Measurements from ENCODE around the gene BASP1.
"Not testable (repeated sequence)": the region's sequence is repeated elsewhere in the genome, so short reads cannot be mapped to it uniquely, and the experiment has no call there.

Gene BASP1

GRCh38 chr5:17259012-17259411 lies 41.6 kb downstream of the BASP1 start:
- not testable (repeated sequence) for DNase-seq

DNA sequence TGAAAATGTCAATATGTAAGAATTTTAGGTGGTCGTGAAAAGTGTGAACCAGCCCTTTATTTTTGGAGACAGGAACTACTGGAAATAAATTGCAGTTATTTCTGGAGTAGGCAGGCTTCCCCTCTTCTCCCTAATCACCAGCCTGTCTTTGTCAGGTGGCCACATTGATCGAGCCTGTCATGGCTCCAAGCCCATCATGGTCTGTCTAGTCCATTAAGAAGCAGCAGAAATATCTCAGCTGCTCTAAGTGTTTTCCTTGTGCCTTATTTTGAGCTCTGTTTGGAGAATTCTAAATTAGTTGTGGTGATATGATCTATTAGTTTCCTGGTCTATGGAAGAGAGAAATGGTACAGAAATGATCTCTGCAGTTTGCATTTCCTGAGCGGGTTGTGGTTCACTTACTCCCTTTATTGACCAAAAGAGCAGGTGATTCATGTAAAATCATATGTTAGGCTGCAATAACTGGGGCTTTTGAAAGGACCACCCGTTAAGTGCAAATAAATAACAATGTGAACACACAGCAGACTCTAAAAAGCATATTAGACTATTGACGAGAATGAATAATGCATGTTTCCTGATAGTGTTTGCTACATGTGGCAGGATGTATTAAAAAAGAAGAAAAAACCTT lies 42.3 kb downstream of the BASP1 start:
- peak; percentile 99 for DNase-seq

DNA sequence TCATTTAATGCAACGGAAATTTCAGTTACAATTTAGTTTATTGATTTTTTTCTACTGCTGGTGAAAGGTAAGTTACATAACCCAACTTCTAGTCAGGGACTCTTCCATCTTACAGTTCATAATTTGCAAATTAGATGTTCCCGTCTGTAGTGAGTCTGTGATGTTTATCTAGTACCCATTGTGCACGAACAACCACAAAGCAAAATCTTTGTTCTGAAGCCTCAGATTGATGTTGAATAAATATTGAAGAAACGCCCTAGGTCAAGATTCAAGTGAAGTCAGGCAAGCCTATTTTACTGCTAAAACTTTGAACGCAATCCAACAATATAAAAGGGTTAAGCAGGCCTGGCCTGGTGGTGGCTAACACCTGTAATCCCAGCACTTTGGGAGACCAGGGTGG lies 43.1 kb downstream of the BASP1 start:
- DNase-seq, result peak; percentile 94

DNA sequence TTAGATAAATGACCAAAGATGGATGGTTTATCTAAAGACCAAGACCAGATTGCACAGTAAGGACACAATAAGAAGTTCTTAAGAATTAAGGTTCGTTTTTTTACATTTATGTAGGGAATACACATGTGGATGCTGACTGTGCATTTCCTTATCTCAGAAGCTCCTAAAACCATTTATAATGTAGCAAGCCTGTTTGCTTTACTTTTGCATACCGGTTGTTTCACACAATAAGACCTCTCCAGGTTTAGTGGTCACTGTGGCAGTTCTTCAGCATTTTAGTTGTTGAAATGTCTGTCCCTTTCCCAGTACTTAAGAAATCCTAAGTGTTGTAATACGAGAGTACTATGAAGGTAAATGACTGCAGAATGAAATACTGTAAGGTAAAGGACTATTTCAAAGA lies 43.6 kb downstream of the BASP1 start:
- DNase-seq, result no peak

- DNase-seq, result no peak
Observed at GRCh38 chr5:17265041-17265440, 47.6 kb downstream of the BASP1 start.

DNA sequence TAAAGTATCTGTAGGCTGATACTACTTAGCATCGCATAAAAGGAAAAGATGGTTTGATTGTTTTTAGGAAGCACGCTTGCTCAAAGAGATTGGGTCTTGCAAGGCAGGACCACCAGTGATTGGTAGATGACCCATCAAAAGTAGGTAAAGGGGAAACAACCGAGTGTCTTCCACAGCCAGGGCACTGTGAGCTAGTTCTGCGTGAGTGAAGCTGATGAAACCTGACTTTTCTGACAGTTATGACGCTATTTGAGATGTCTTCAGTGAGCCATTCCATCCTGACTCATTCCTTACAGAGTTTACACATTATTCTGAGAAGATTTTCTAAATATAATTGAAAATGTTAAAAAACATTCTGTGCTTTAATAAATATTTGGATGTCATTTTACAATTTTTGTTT lies 49.7 kb downstream of the BASP1 start:
- DNase-seq, result no peak

GRCh38 chr5:17269201-17269600 lies 51.8 kb downstream of the BASP1 start:
- DNase-seq, result no peak

DNA sequence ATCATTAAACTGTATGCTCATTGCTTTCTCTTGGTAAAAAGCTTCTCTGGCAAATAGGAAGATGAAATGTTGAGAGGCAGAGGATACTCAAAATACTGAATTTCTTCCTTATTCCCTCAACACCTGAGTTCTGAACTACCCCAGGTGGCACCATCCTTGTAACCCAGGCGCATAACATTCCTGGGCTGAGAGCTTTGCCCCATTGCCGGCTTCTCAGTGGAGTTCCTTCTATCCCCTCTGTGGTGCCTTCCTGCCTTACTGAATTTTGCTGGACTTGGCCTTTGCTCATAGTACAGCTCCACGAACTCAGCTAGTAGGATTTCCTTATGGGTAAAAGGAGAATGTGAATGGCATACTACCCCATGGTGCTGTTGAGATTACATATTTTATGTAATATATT lies 54.7 kb downstream of the BASP1 start:
- no peak for DNase-seq

- no peak for DNase-seq
Observed at GRCh38 chr5:17275289-17276158, 58.1 kb downstream of the BASP1 start.

DNA sequence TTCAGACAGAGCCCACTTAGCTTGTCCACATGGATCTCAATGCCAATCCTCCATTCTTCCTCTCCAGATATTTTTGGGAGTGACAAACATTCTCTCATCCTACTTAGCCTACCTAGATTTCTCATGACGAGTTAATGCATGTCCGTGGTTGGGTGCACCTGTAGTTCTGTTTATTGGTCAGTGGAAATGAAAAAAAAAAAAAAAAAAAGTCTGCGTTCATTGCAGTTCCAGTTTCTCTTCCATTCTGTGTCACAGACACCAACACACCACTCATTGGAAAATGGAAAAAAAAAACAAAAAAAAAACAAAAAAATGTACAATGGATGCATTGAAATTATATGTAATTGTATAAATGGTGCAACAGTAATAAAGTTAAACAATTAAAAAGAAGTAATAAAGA lies 59.0 kb downstream of the BASP1 start:
- DNase-seq, result no peak

DNA sequence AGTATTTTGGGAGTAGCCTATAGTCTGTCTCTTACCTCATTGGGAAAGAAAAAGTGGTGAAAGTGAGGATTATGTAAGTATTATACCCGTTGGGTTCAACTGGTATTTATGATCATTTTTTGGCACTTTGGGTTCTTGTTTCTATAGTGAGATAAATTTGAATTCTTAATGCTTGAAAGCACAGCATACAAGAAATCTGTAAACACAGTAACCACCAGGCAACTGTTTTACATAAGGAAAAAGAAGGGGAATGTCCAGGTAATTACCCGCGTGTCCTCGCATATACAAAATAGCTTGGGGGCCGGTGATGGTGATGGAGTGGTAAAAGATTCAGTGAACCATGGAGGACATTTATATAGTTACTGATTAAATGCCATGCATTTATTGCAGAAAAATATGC lies 60.5 kb downstream of the BASP1 start:
- no peak for DNase-seq

GRCh38 chr5:17278931-17279330 lies 61.5 kb downstream of the BASP1 start:
- no peak for DNase-seq

GRCh38 chr5:17279487-17279886 lies 62.1 kb downstream of the BASP1 start:
- no peak for DNase-seq

- no peak for DNase-seq
Observed at GRCh38 chr5:17282283-17283120, 65.1 kb downstream of the BASP1 start.

DNA sequence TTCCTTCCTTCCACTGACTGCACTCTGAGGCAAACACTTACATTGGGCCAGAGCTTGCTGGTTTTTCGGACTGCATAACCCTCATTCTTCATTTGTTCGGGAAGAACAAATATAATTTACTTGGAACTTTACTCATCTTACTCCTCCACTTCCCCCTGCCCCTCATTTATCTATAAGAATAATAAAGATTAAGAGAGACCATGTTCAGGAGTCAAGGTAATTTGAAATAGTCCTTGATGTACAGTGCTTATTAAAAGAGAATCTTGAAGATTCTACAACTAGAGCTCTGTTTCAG lies 65.6 kb downstream of the BASP1 start:
- DNase-seq, result no peak

- DNase-seq, result no peak
Observed at GRCh38 chr5:17287501-17288155, 70.2 kb downstream of the BASP1 start.

- no peak for DNase-seq
Observed at GRCh38 chr5:17288570-17288969, 71.1 kb downstream of the BASP1 start.

DNA sequence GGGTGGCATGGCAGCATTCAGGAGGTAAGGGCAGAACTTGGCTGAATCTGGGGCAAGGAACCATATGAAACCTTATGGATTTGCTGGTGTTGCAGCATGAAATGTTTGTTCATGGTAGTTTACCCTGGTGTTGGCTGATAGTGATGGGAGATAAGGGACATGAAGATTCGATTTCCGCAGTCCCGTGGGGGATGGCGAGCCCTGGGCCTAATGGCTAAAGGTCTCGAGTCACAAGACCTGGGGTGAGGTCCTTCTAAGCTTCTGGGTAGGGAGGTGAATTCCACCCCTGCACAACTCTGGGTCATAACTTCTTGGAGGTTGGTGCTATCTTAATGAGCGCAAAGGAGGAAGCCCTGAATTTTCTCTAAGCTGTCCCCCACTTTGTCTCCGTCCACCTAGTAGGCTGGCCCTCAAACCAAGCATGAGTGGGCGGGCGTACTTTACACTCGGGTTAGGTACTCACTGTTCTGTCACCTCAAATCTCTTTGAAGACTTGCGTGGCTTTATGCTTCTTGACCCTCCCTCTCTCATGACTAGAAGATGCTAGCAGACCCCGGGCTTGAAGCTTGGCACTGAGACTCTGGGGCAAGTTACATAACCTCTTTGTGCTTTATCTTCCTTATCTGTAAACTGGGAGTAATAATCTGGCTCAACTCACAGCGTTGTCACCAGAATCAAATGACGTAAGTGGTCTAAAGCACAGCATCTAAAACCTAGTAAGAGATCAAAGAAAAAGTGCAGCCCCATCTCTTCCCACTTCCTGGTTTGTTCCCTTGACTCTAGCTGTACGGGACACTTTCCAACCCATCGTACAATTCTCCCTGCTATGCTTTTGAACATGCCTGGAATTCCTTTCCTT lies 72.5 kb downstream of the BASP1 start:
- DNase-seq, result no peak

GRCh38 chr5:17290540-17290974 lies 73.1 kb downstream of the BASP1 start:
- no peak for DNase-seq

DNA sequence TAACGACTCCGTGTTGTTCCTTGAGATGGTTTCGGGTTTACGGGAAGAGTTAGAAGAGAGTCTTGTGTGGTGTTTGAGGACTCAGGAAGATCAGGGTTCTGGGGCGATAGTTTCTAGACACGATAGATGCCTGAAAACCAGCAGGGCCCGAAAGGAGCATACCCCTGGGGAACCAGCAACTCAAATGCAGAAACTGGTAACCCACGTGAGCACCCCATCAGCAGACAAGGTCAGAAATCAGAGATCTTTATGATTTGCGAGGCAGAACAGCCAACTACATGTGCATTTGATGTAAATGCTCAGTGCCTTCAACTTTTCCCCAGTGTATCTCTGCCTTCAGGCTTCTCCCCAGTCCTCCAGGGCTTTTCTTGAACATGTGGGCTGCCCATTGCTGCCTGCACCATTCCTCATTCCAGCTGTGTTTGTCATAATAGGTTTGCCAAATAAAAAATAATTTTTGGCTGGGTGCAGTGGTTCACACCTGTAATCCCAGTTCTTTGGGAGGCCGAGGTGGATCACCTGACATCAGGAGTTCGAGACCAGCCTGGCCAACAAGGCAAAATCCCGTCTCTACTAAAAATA lies 75.1 kb downstream of the BASP1 start:
- DNase-seq, result no peak

DNA sequence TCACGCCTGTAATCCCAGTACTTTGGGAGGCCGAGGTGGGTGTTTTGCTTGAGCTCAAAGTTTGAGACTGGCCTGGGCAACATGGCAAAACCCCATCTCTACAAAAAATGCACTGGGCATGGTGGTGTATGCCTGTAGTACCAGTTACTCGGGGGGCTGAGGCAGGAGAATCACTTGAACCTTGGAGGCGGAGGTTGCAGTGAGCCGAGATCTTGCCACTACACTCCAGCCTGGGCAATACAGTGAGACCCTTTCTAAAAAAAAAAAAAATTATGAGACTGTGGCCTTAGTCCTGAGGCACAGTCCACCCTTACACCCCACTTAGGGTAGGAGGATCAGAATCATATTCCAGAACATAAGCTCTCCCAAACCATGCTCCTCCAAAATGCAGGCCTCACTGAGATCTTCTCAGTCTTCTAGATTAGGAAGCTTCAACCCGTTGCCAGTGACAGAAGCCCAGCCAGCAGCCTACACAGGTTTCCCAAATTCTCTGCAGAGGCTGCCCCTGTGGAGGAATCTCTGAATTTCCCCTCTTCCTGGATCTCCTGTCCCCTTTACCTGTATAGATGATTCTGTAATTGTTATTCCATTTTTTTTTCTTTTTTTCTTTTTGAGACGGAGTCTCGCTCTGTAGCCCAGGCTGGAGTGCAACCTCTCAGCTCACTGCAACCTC lies 77.3 kb downstream of the BASP1 start:
- no peak for DNase-seq

Data from NCI-H2081 treated with DMSO at 0.1 percent for 48 hours (cell line).